SK-MEL-5 (cell line): ENCODE measurements around the gene TRAPPC6A. TPM values are rescaled to one million over a fixed set of nuclear protein-coding genes. Genes with fewer than 3 reads are reported as not detected.
A peak's percentile ranks its signal among the peaks of the same experiment; 100 is the strongest.

Experiments
- DNase-seq: peaks from one replicate; pipeline ENCODE4 v3.0.0-alpha.2; 2016; ENCODE audit warnings: low read depth, low spot score
- in situ Hi-C: cut with HindIII; loops from 2 replicates; pipeline ENCODE4 v1.10.0; 2016; ENCODE audit warnings: low sequenced_read_pairs, high pct_unique_total_duplicates, low pct_unique_long_range_greater_than_20kb
- polyA plus RNA-seq, 2 experiments: library from polyadenylated mRNA; depleted of rRNA; stranded (reverse); fragments of >200 nt; gene quantifications; 2 replicates each; pipeline ENCODE4 v1.2.3, GENCODE V29; 2015
- total RNA-seq: library from RNA; depleted of rRNA; stranded (reverse); fragments of >200 nt; shearing (Covaris generic); gene quantifications from 2 replicates; pipeline ENCODE4 v1.2.3, GENCODE V29; 2014; rRNA removed

Gene TRAPPC6A, protein sequence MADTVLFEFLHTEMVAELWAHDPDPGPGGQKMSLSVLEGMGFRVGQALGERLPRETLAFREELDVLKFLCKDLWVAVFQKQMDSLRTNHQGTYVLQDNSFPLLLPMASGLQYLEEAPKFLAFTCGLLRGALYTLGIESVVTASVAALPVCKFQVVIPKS
- total RNA-seq = 22.1 and 22.3 TPM in 2 replicates
- 25.4 and 43.3 TPM in 2 replicates for polyA plus RNA-seq (2015; cell fraction: cytosol; rRNA removed)
- 15.9 and 21.5 TPM in 2 replicates for polyA plus RNA-seq (2015; cell fraction: nucleus; rRNA removed)

- DNase-seq = no peak
- in situ Hi-C loops = no loop called here
These were observed at the start of gene TRAPPC6A for GRCh38 chr19:45177817-45178261. TRAPPC6A (minus strand) TSS chr19:45178237; CDS start chr19:45178218, 19 bp downstream.

DNA sequence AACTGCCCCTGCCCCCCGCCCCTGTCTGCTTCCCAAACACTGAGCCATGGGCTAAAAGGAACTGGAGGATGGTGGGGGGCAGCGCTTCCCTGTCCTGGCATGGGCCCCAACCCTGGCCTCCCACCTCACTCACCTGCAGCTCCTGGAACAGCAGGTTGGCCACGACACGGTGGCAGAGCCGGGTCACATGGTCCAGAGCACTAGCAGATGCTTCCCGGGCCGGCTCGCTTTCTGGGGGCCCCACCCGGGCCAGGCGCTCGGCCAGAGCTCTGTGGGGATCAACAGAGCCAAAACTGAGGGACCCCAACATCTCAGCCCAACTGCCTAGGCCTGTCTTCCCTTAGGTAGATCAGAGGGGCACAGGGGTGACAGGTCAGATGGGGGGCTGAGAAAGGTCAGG lies 46.6 kb upstream of the TRAPPC6A start:
- no peak for DNase-seq
- in situ Hi-C loops = no loop called here

DNA sequence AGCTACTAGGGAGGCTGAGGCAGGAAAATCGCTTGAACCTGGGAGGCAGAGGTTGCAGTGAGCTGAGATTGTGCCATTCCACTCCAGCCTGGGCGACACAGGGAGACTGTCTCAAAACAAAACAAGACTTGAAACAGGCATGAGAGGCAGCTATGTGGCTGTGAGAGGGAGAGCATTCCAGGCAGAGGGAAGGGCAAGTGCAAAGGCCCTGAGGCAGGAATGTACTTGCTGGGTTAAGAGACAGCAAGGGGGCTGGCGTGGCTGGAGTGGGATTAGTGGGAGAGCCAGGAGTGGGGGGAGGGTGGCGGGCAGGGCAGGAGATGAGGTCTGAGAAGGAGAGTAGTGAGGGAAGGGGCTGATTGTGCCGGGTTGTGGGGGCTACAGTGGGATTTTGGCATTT lies 45.8 kb upstream of the TRAPPC6A start:
- DNase-seq = no peak
- in situ Hi-C loops = no loop called here

- no peak for DNase-seq
- in situ Hi-C loops = no loop called here
These were observed 44.7 kb upstream of the TRAPPC6A start for GRCh38 chr19:45222724-45223123.

- in situ Hi-C loops = no loop called here
- DNase-seq = no peak
These were observed 41.1 kb upstream of the TRAPPC6A start for GRCh38 chr19:45218911-45219743.

GRCh38 chr19:45218426-45218825 lies 40.4 kb upstream of the TRAPPC6A start:
- in situ Hi-C loops = no loop called here
- no peak for DNase-seq

GRCh38 chr19:45217957-45218334 lies 39.9 kb upstream of the TRAPPC6A start:
- DNase-seq = no peak
- in situ Hi-C loops = no loop called here

DNA sequence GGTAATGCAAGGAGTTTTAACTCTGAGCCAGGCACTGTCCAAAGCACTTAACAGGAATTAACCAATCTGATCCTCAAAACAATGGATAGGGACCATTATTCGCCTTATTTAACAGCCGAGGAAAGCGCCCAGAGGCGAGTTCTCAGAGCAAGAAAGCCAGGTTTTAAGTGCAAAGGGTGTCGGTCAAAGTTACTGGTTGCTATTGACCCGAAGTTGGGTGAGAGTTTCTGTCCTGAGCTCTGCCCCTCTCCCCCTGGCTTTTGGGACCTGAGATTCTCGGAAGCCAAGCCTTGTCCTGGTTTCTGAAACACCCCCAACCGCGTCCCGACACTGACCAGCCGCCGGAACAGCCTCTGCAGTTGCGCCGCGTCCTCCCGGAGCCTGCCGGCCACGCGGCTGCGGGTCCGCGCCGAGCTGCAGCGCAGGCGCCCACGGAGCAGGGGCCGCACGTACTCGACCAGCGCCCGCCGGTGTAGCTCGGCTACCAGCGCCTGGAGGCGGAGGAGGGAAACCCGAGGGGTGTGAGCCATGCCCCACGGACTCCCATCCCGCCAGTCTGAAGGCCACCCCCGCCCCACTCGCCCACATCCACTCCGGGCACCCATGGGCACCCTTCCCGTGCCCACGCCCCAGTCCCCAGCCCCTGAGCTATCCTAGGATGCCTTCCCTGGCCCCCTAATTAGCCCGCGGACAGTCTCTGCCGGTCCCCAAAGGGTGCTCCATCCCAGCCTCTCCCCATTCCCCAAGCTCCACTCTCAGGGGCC lies 39.3 kb upstream of the TRAPPC6A start:
- DNase-seq = no peak
- in situ Hi-C loops = no loop called here

- no peak for DNase-seq
- in situ Hi-C loops = no loop called here
These were observed 38.6 kb upstream of the TRAPPC6A start for GRCh38 chr19:45216667-45217066.

GRCh38 chr19:45215391-45216191 lies 37.6 kb upstream of the TRAPPC6A start:
- DNase-seq = no peak
- in situ Hi-C loops = no loop called here

- DNase-seq = no peak
- in situ Hi-C loops = no loop called here
These were observed 35.0 kb upstream of the TRAPPC6A start for GRCh38 chr19:45213031-45213430.

DNA sequence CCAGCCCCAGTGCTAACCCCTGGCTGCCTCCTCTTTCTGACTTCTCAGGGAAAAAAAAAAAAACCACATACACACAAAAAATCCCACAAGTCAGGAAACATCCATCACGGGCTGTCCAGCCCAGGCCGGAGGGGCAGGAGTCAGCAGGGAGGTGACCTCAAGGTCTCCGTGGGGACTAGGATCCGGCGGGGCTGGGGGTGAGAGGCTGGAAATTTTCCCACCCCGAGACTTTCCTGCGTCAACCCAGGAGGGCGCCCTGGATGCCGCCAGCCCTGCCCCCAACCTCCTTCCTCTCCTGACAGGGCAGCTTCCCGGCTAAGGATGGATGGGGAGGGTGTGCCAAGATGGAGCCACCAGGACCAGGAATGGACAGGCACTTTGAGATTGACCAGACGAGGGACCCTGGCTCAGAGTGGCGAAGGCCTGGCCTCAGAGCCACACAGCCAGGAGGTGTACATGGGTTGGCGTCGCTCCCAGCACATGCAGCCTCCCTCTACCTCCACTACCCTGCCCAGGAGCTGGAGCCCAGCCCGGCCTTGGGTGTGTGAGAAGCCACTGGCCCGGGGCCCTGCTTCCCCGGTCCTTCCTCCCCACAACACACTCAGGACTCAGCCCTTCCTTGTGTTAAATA lies 33.8 kb upstream of the TRAPPC6A start:
- in situ Hi-C loops = no loop called here
- peak; percentile 33 for DNase-seq

DNA sequence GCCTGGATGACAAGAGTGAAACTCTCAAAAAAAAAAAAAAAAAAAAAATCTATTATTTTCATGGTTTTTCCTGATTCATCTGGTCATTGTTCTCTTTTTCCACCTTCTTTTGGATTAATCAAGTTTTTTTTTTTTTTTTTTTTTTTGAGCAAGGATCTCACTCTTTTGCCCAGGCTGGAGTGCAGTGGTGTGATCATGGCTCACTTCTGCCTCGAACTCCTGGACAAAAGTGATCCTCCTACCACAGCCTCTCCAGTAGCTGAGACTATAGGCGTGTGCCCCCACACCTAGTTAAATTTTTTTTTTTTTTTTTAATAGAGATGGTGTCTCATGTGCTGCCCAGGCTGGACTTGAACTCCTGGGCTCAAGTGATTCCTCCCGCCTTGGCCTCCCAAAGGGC lies 28.3 kb upstream of the TRAPPC6A start:
- in situ Hi-C loops = no loop called here
- no peak for DNase-seq

- in situ Hi-C loops = no loop called here
- DNase-seq = no peak
These were observed 27.8 kb upstream of the TRAPPC6A start for GRCh38 chr19:45205810-45206209.

- in situ Hi-C loops = no loop called here
- no peak for DNase-seq
These were observed 24.6 kb upstream of the TRAPPC6A start for GRCh38 chr19:45202637-45203036.

- peak; percentile 78 for DNase-seq
- in situ Hi-C loops = no loop called here
These were observed 22.5 kb upstream of the TRAPPC6A start for GRCh38 chr19:45200568-45200967.

DNA sequence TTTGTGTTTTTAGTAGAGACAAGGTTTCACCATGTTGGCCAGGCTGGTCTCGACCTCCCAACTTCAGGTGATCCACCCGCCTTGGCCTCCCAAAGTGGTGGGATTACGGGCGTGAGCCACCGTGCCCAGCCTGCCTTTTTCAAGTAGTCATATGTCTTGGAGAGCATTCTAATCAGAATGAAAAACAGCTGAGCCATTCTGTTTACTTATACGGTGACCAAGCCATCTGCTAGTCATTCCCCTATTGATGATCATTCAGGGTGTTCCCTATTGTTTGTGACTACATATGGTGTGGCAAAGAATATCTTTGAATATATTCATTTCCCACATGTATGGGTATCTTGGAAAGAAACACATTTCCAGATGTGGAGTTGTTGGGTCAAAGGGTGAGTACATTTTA lies 17.7 kb upstream of the TRAPPC6A start:
- in situ Hi-C loops = no loop called here
- DNase-seq = no peak
